Measurements from ENCODE around the gene PTBP3. TPM values are rescaled to one million over a fixed set of nuclear protein-coding genes. Genes with fewer than 3 reads are reported as not detected.

PTBP3 gene
- total RNA-seq, 1 experiment from 2014 or later: 172 TPM

DNA sequence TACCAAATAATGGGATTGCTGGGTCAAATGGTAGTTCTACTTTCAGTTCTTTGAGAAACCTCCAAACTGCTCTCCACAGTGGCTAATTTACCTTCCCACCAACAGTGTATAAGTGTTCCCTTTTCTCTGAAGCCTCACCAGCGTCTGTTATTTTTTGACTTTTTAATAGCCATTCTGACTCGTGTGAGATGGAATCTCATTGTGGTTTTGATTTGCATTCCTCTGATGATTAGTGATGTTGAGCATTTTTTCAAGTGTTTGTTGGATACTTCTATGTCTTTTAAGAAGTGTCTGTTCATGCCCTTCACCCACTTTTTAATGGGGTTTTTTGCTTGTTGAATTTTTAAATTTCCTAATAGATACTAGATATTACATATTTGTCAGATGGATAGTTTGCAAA, 129.9 kb downstream of the PTBP3 start:
- Mint-ChIP-seq H3K36me3 (ENCODE audit: insufficient read depth, unreplicated experiment) (peaks cover 70% of the 10 kb centered on the region), H3K4me3 (ENCODE audit: unreplicated experiment) (no peak overlapping the region), H3K27me3 (ENCODE audit: insufficient read depth, unreplicated experiment) (no peaks in the 10 kb centered on the region), H3K4me1 (ENCODE audit: low read depth, unreplicated experiment) (peaks cover 7% of the 10 kb centered on the region), H3K9me3 (ENCODE audit: unreplicated experiment) (no peaks in the 10 kb centered on the region), H3K27ac (ENCODE audit: unreplicated experiment) (no peak overlapping the region)
- DNase-seq: no peak
- H3K27me3 ChIP-seq (replicated peaks; ENCODE audit: control insufficient read depth, insufficient read depth, low read length): no peaks in the 10 kb centered on the region
- peaks cover 2% of the 10 kb centered on the region for H3K4me1 ChIP-seq
- ChIA-PET CTCF (no interaction called here), POLR2A (no interaction called here)
- no peaks in the 10 kb centered on the region for H3K36me3 ChIP-seq (ENCODE audit: control insufficient read depth, insufficient read depth, low read length)
- TF ChIP-seq, protein P1, sequence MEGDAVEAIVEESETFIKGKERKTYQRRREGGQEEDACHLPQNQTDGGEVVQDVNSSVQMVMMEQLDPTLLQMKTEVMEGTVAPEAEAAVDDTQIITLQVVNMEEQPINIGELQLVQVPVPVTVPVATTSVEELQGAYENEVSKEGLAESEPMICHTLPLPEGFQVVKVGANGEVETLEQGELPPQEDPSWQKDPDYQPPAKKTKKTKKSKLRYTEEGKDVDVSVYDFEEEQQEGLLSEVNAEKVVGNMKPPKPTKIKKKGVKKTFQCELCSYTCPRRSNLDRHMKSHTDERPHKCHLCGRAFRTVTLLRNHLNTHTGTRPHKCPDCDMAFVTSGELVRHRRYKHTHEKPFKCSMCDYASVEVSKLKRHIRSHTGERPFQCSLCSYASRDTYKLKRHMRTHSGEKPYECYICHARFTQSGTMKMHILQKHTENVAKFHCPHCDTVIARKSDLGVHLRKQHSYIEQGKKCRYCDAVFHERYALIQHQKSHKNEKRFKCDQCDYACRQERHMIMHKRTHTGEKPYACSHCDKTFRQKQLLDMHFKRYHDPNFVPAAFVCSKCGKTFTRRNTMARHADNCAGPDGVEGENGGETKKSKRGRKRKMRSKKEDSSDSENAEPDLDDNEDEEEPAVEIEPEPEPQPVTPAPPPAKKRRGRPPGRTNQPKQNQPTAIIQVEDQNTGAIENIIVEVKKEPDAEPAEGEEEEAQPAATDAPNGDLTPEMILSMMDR (IDR thresholded peaks at IDR 0.05; ENCODE audit: insufficient read depth in 1 of 2, low read depth in 1 of 2, low read length in 1 of 2, severe bottlenecking in 1 of 2, unreplicated experiment in 1 of 2): no peak
- BruUV-seq (replicated peaks): no TSS peak
- H3K4me3 ChIP-seq (ENCODE audit: low read depth, low read length): no peak overlapping the region
- intact Hi-C loops (cut with micrococcal nuclease; ENCODE audit: unreplicated experiment): no loop called here
- H3K9me3 ChIP-seq: no peaks in the 10 kb centered on the region

DNA sequence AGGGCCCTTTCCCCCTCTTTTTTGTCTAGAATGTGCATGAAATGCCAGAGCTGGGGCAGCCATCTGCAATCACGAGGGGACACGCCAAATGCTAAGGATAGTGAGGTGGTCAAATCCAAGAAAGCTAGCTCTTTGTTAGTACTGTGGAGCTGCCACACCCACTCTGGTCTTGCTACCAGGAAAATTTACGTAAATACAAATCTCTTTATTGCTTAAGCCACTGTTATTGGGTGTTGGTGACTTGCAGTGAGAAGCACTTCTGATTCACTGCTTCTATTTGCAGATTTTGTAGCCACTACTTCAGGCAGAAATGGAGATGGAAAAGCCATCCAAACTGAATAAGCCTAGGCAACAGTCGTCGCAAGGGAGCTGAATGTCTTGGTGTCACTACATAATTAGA, 132.7 kb downstream of the PTBP3 start:
- no TSS peak for BruUV-seq (replicated peaks)
- peaks cover 7% of the 10 kb centered on the region for H3K4me1 Mint-ChIP-seq (ENCODE audit: low read depth, unreplicated experiment)

DNA sequence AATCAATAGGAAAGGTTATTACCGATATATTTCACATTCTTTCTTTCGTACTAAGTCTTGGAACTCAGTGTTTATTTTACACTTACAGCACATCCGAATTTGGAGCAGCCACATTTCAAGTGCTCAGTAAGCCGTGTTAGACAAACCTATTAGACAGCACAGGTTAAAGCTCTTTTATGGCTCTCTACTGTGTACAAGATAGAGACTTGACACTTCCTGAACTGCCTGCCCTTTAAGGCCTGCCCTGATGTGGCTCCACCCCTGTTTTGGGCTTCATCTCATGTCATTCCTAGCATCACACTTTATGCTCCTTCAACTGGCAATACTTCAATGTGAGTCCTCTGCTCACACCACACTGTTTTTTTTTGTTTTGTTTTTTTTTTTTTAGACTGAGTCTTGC, 134.8 kb downstream of the PTBP3 start:
- POLR2A ChIA-PET: interaction anchor here (1.0 kb wide), 1 partner anchor 135 kb away, joined by 10 read pairs; no protein-coding TSS in a partner anchor
- CTCF ChIA-PET: no interaction called here
- Mint-ChIP-seq H3K4me3 (ENCODE audit: unreplicated experiment) (no peak overlapping the region), H3K4me1 (ENCODE audit: low read depth, unreplicated experiment) (peaks cover 7% of the 10 kb centered on the region), H3K9me3 (ENCODE audit: unreplicated experiment) (no peaks in the 10 kb centered on the region), H3K27ac (ENCODE audit: unreplicated experiment) (no peak overlapping the region), H3K27me3 (ENCODE audit: insufficient read depth, unreplicated experiment) (no peaks in the 10 kb centered on the region), H3K36me3 (ENCODE audit: insufficient read depth, unreplicated experiment) (peaks cover 28% of the 10 kb centered on the region)
- no peak for DNase-seq
- H3K9me3 ChIP-seq: no peaks in the 10 kb centered on the region
- no peaks in the 10 kb centered on the region for H3K36me3 ChIP-seq (ENCODE audit: control insufficient read depth, insufficient read depth, low read length)
- no TSS peak for BruUV-seq (replicated peaks)
- H3K4me1 ChIP-seq: peaks cover 10% of the 10 kb centered on the region
- intact Hi-C loops (cut with micrococcal nuclease; ENCODE audit: unreplicated experiment): no loop called here
- H3K4me3 ChIP-seq (ENCODE audit: low read depth, low read length): no peak overlapping the region
- TF ChIP-seq, protein P1 (IDR thresholded peaks at IDR 0.05; ENCODE audit: insufficient read depth in 1 of 2, low read depth in 1 of 2, low read length in 1 of 2, severe bottlenecking in 1 of 2, unreplicated experiment in 1 of 2): no peak
- no peaks in the 10 kb centered on the region for H3K27me3 ChIP-seq (replicated peaks; ENCODE audit: control insufficient read depth, insufficient read depth, low read length)

More for the DNA sequence above, 132.7 kb downstream of the PTBP3 start:
- H3K4me3 ChIP-seq (ENCODE audit: low read depth, low read length): no peak overlapping the region
- intact Hi-C loops (cut with micrococcal nuclease; ENCODE audit: unreplicated experiment): no loop called here
- H3K4me1 ChIP-seq: peaks cover 4% of the 10 kb centered on the region
- H3K4me3 Mint-ChIP-seq (ENCODE audit: unreplicated experiment): no peak overlapping the region
- CTCF ChIA-PET: no interaction called here
- no peaks in the 10 kb centered on the region for H3K9me3 Mint-ChIP-seq (ENCODE audit: unreplicated experiment)
- POLR2A ChIA-PET: no interaction called here
- no peak overlapping the region for H3K27ac Mint-ChIP-seq (ENCODE audit: unreplicated experiment)
- peaks cover 44% of the 10 kb centered on the region for H3K36me3 Mint-ChIP-seq (ENCODE audit: insufficient read depth, unreplicated experiment)
- no peaks in the 10 kb centered on the region for H3K27me3 ChIP-seq (replicated peaks; ENCODE audit: control insufficient read depth, insufficient read depth, low read length)
- H3K27me3 Mint-ChIP-seq (ENCODE audit: insufficient read depth, unreplicated experiment): no peaks in the 10 kb centered on the region
- DNase-seq: no peak
- H3K9me3 ChIP-seq: no peaks in the 10 kb centered on the region
- TF ChIP-seq, protein P1 (IDR thresholded peaks at IDR 0.05; ENCODE audit: insufficient read depth in 1 of 2, low read depth in 1 of 2, low read length in 1 of 2, severe bottlenecking in 1 of 2, unreplicated experiment in 1 of 2): no peak
- no peaks in the 10 kb centered on the region for H3K36me3 ChIP-seq (ENCODE audit: control insufficient read depth, insufficient read depth, low read length)
